Esophagus muscularis mucosa (tissue), 3 donors: Measurements from ENCODE around the gene ZNF554.

Experiments used
- CTCF ChIP-seq, 3 experiments: fragments of 200-600 bp in 2 of 3; fragments of 450-650 bp in 1 of 3; sonication (generic) in 2 of 3; IDR thresholded peaks; one replicate each; pipeline ENCODE4 v1.5.1; 2017 to 2019; ENCODE audit warnings: antibody characterized with exemption in 3 of 3, mild to moderate bottlenecking in 2 of 3, moderate library complexity in 1 of 3
- EP300 ChIP-seq: sonication (generic); formaldehyde crosslinking; IDR thresholded peaks from one replicate; pipeline ENCODE4 v1.6.1; 2017; ENCODE audit warnings: antibody characterized with exemption

- no peak for TF ChIP-seq EP300
- TF ChIP-seq CTCF (IDR thresholded peaks at IDR 0.05) = no peak
Observed at GRCh38 chr19:2787115-2787514, 32.6 kb upstream of the ZNF554 start.
